HEK293 (cell line): Measurements from ENCODE around the gene PPP2R5E.

Experiments
- CTCF ChIA-PET: fragments of 350-600 bp; formaldehyde crosslinking; extraction: SDS; loops from one replicate; lab custom pipeline; 2021; ENCODE audit warnings: antibody characterized with exemption; lab: Yijun Ruan, JAX
- POLR2A ChIA-PET: fragments of 300-600 bp; formaldehyde crosslinking; extraction: SDS; loops from one replicate; lab custom pipeline; 2020; ENCODE audit warnings: antibody characterized with exemption, inconsistent platforms; lab: Yijun Ruan, JAX
- H3K27ac ChIP-seq: fragments of 200-500 bp; sonication (Bioruptor generic); 2 replicates; pipeline ENCODE4 v1.5.1; 2014; ENCODE audit warnings: low read depth, low read length, control low read depth, inconsistent platforms; ENCODE audit errors: extremely low read depth
- H3K36me3 ChIP-seq, 2 experiments: fragments of 200-500 bp in 1 of 2; sonication (Bioruptor generic) in 1 of 2; 1 replicate in 1 of 2; 2 replicates in 1 of 2; pipeline ENCODE4 v1.5.1; 2014 to 2017; ENCODE audit warnings: inconsistent platforms in 2 of 2, low read length in 2 of 2; ENCODE audit not compliant: control insufficient read depth in 2 of 2, insufficient read depth in 1 of 2
- H3K4me1 ChIP-seq: fragments of 200-500 bp; sonication (Bioruptor generic); 2 replicates; pipeline ENCODE4 v1.5.1; 2014; ENCODE audit warnings: mild to moderate bottlenecking, low read length, inconsistent platforms; ENCODE audit not compliant: control insufficient read depth, insufficient read depth
- H3K4me3 ChIP-seq: 2 replicates; pipeline ENCODE4 v1.5.1; 2011; ENCODE audit warnings: low read depth, mild to moderate bottlenecking, control low read depth, low read length, moderate library complexity
- H3K9me3 ChIP-seq: fragments of 200-500 bp; sonication (Bioruptor generic); 2 replicates; pipeline ENCODE4 v1.5.1; 2014; ENCODE audit warnings: low read depth, low read length, inconsistent platforms; ENCODE audit not compliant: control insufficient read depth, insufficient read depth
- KLF1 ChIP-seq: fragments of 450-650 bp; formaldehyde crosslinking; IDR thresholded peaks from 2 replicates; pipeline ENCODE4 v1.5.1; 2016; ENCODE audit warnings: missing biosample characterization, missing genetic modification characterization
- KLF10 ChIP-seq: fragments of 450-650 bp; IDR thresholded peaks from 2 replicates; pipeline ENCODE4 v1.5.1; 2018; ENCODE audit warnings: missing biosample characterization, mild to moderate bottlenecking, missing genetic modification characterization
- KLF7 ChIP-seq: fragments of 450-650 bp; formaldehyde crosslinking; IDR thresholded peaks from 2 replicates; pipeline ENCODE4 v1.5.1; 2016; ENCODE audit warnings: missing biosample characterization, missing genetic modification characterization, borderline replicate concordance
- OSR2 ChIP-seq: fragments of 450-650 bp; formaldehyde crosslinking; IDR thresholded peaks from 2 replicates; pipeline ENCODE4 v1.5.1; 2016; ENCODE audit warnings: missing biosample characterization, missing genetic modification characterization
- PRDM1 ChIP-seq: fragments of 450-650 bp; formaldehyde crosslinking; IDR thresholded peaks from 2 replicates; pipeline ENCODE4; 2016; ENCODE audit warnings: missing biosample characterization, missing genetic modification characterization
- PRDM10 ChIP-seq: fragments of 450-650 bp; formaldehyde crosslinking; IDR thresholded peaks from 2 replicates; pipeline ENCODE4 v1.5.1; 2016; ENCODE audit warnings: missing biosample characterization, missing genetic modification characterization
- ZBTB17 ChIP-seq: fragments of 450-650 bp; formaldehyde crosslinking; IDR thresholded peaks from 2 replicates; pipeline ENCODE4 v1.5.1; 2016; ENCODE audit warnings: missing biosample characterization, missing genetic modification characterization
- ZBTB26 ChIP-seq: fragments of 450-650 bp; formaldehyde crosslinking; optimal IDR thresholded peaks from 2 replicates; pipeline ENCODE3; 2016; ENCODE audit warnings: missing biosample characterization, mild to moderate bottlenecking, missing genetic modification characterization
- ZFP37 ChIP-seq: fragments of 450-650 bp; formaldehyde crosslinking; IDR thresholded peaks from 2 replicates; pipeline ENCODE4 v1.5.1; 2016; ENCODE audit warnings: missing biosample characterization, missing genetic modification characterization
- ZNF157 ChIP-seq: fragments of 450-650 bp; formaldehyde crosslinking; IDR thresholded peaks from 2 replicates; pipeline ENCODE4 v1.5.1; 2016; ENCODE audit warnings: missing biosample characterization, missing genetic modification characterization
- ZNF18 ChIP-seq: fragments of 450-650 bp; formaldehyde crosslinking; IDR thresholded peaks from 2 replicates; pipeline ENCODE4 v1.5.1; 2016; ENCODE audit warnings: missing biosample characterization, missing genetic modification characterization
- ZNF19 ChIP-seq: fragments of 450-650 bp; formaldehyde crosslinking; IDR thresholded peaks from 2 replicates; pipeline ENCODE4; 2016; ENCODE audit warnings: missing biosample characterization, missing genetic modification characterization, low read depth
- ZNF239 ChIP-seq: fragments of 450-650 bp; formaldehyde crosslinking; IDR thresholded peaks from 2 replicates; pipeline ENCODE4 v1.5.1; 2016; ENCODE audit warnings: missing biosample characterization, missing genetic modification characterization
- ZNF292 ChIP-seq: fragments of 450-650 bp; formaldehyde crosslinking; IDR thresholded peaks from 2 replicates; pipeline ENCODE4 v1.5.1; 2016; ENCODE audit warnings: low read depth, missing biosample characterization, missing genetic modification characterization, borderline replicate concordance
- ZNF398 ChIP-seq: fragments of 450-650 bp; formaldehyde crosslinking; IDR thresholded peaks from 2 replicates; pipeline ENCODE4 v1.5.1; 2017; ENCODE audit warnings: missing biosample characterization, missing genetic modification characterization
- ZNF571 ChIP-seq: fragments of 450-650 bp; formaldehyde crosslinking; IDR thresholded peaks from 2 replicates; pipeline ENCODE4 v1.5.0; 2017; ENCODE audit warnings: missing biosample characterization, missing genetic modification characterization
- ZNF768 ChIP-seq: fragments of 450-650 bp; formaldehyde crosslinking; IDR thresholded peaks from 2 replicates; pipeline ENCODE4 v1.5.1; 2018; ENCODE audit warnings: missing biosample characterization, mild to moderate bottlenecking, missing genetic modification characterization
- ZSCAN30 ChIP-seq: fragments of 450-650 bp; IDR thresholded peaks from 2 replicates; pipeline ENCODE4 v1.5.1; 2018; ENCODE audit warnings: missing biosample characterization, mild to moderate bottlenecking, missing genetic modification characterization, moderate library complexity
- ZSCAN4 ChIP-seq: fragments of 450-650 bp; formaldehyde crosslinking; IDR thresholded peaks from 2 replicates; pipeline ENCODE4 v1.5.1; 2017; ENCODE audit warnings: missing biosample characterization, missing genetic modification characterization
- ZXDB ChIP-seq: fragments of 450-650 bp; formaldehyde crosslinking; IDR thresholded peaks from 2 replicates; pipeline ENCODE4 v1.5.1; 2016; ENCODE audit warnings: missing biosample characterization, missing genetic modification characterization

The PPP2R5E gene

GRCh38 chr14:63493246-63493645 is 49.9 kb downstream of the PPP2R5E start:
- Histone ChIP-seq H3K4me1 (peaks cover 13% of the 10 kb centered on the region; the same call in 1 of the 2 replicates), H3K27ac (no peak overlapping the region), H3K9me3 (no peaks in the 10 kb centered on the region), H3K36me3 (no peaks in the 10 kb centered on the region; a peak in 1 of 3 replicates), H3K4me3 (no peak overlapping the region)
- ChIA-PET POLR2A (interaction anchor here (0.7 to 1.1 kb wide), 2 partner anchors 50 to 147 kb away, joined by 3 to 18 read pairs; partner anchors contain the start of gene PPP2R5E), CTCF (interaction anchor here (0.6 to 1.2 kb wide), 12 partner anchors 9 to 1581 kb away, joined by 3 to 5 read pairs (median 3); partner anchors contain the start of gene WDR89)
- TF ChIP-seq ZBTB17 (tag by site-specific recombination) (peak; percentile 25; the same call in 1 of the 2 replicates), ZNF768 (tag by site-specific recombination) (no peak), ZBTB26 (tag by site-specific recombination) (peak; percentile 18), ZNF398 (peak; percentile 72), ZXDB (tag by site-specific recombination) (0 out of 2 replicates have a peak, but pooled peaks have one; percentile 15), OSR2 (tag by site-specific recombination) (peak; percentile 27; the same call in 1 of the 2 replicates), ZSCAN4 (tag by site-specific recombination) (peak; percentile 89), ZNF239 (tag by site-specific recombination) (no peak), PRDM1 (no peak)

- H3K4me1 ChIP-seq = peaks cover 9% of the 10 kb centered on the region; the same call in 1 of the 2 replicates
- no peaks in the 10 kb centered on the region for H3K9me3 ChIP-seq
- TF ChIP-seq ZSCAN30 (tag by site-specific recombination) = no peak
- TF ChIP-seq PRDM10 = 0 out of 2 replicates have a peak, but pooled peaks have one; percentile 16
- no peaks in the 10 kb centered on the region; a peak in 1 of 3 replicates for H3K36me3 ChIP-seq
- no peak overlapping the region for H3K27ac ChIP-seq
- ChIA-PET CTCF (interaction anchor here (0.7 kb wide), 1 partner anchor 1582 kb away, joined by 5 read pairs; no protein-coding TSS in a partner anchor), POLR2A (no interaction called here)
- H3K4me3 ChIP-seq = no peak overlapping the region
Measured at GRCh38 chr14:63492391-63492790, 50.8 kb downstream of the PPP2R5E start.

- ChIA-PET POLR2A (no interaction called here), CTCF (interaction anchor here (0.7 kb wide), 1 partner anchor 328 kb away, joined by 3 read pairs; no protein-coding TSS in a partner anchor)
- peaks cover 12% of the 10 kb centered on the region for H3K4me1 ChIP-seq
- H3K36me3 ChIP-seq = no peaks in the 10 kb centered on the region; a peak in 1 of 3 replicates
- no peak overlapping the region for H3K27ac ChIP-seq
- no peaks in the 10 kb centered on the region for H3K9me3 ChIP-seq
- no peak overlapping the region for H3K4me3 ChIP-seq
- no peak for TF ChIP-seq ZNF18 (tag by site-specific recombination)
- no peak for TF ChIP-seq KLF1 (tag by site-specific recombination)
- TF ChIP-seq ZNF157 = no peak
- TF ChIP-seq ZNF571 (tag by site-specific recombination) = no peak
- TF ChIP-seq ZNF292 (tag by site-specific recombination) = no peak
- no peak for TF ChIP-seq ZFP37 (tag by site-specific recombination)
- TF ChIP-seq KLF10 (tag by site-specific recombination) = no peak
- TF ChIP-seq ZNF19 (tag by site-specific recombination) = no peak
- TF ChIP-seq KLF7 = no peak
- TF ChIP-seq ZBTB26 (tag by site-specific recombination) = no peak
Measured at GRCh38 chr14:63487724-63488123, 55.5 kb downstream of the PPP2R5E start.
